Measurements from ENCODE around the gene TBC1D5.
"Not testable (repeated sequence)": the region's sequence is repeated elsewhere in the genome, so short reads cannot be mapped to it uniquely, and the experiment has no call there.

The TBC1D5 gene

DNA sequence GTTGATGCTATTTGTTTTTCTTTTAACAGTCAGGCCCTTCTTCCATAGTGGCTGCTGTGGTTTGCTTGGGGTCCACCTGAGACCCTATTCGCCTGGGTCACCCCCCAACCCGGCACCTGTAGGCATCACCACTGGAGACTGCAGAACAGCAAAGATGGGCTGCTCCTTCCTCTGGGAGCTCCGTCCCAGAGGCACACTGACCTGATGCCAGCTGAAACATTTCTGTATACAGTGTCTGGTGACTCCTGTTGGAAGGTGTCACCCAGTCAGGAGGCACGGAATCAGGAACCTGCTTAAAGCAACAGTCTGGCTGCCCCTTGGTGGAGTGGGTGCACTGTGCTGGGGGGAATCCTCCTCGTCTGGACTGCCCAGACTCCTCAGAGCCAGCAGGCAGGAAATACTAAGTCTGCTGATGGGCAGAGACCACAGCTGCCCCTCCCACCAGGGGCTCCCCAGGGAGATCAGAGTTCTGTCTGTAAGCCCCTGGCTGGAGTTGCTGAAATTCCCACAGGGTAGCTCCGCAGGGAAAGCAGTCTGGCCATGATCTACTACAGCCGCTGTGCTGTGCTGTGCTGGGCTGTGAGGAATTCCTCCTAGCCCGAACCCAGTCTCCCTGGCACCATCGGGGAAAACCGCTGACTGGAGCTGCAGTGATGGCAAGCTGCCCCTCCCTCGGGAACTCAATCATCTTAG lies 248.2 kb downstream of the TBC1D5 start:
- in situ Hi-C loops (cut with MboI; ENCODE audit: low sequenced_read_pairs), result no loop called here

DNA sequence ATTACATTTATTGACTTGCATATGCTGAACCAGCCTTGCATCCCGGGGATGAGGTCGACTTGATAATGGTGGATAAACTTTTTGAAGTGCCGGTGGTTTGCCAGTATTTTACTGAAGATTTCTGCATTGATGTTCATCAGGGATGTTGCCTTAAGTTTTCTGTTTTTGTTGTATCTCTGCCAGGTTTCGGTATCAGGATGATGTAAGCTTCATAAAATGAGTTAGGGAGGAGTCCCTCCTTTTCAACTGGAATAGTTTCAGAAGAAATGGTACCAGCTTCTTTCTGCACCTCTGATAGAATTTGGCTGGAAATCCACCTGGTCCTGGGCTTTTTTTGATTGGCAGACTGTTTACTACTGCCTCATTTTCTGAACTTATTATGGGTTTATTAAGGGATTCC lies 250.8 kb downstream of the TBC1D5 start:
- in situ Hi-C loops (cut with MboI; ENCODE audit: low sequenced_read_pairs), result no loop called here

DNA sequence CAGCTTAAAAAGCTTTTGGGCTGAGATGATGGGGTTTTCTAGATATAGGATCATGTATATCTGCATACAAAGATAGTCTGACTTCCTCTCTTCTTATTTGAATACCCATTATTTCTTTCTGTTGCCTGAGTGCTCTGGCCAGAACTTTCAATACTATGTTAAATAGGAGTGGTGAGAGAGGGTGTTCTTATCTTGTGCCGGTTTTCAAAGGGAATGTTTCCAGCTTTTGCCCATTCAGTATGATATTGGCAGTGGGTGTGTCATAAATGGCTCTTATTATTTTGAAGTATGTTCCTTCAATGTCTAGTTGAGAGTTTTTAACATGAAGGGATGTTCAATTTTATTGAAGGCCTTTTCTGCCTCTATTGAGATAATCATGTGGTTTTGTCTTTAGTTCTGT lies 251.2 kb downstream of the TBC1D5 start:
- in situ Hi-C loops (cut with MboI; ENCODE audit: low sequenced_read_pairs), result not testable (repeated sequence)

DNA sequence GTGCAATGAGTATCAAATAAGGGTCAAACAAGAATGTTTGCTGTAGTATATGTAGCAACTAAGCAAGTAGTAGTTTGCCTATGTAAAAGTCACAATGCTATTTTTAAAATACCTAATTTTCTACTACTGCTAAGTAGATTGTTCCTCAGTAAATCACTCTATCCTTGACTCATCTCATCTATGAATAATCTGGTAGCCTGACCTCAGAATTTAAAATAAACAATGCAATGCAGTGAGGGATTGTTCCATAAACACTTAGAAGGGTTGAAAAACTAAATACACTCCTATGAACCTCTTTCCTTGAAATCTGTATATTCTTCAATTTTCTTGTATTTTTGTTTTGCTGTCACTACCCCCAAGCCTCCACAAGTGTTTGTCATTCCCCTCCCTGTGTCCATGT lies 253.3 kb downstream of the TBC1D5 start:
- in situ Hi-C loops (cut with MboI; ENCODE audit: low sequenced_read_pairs), result no loop called here

DNA sequence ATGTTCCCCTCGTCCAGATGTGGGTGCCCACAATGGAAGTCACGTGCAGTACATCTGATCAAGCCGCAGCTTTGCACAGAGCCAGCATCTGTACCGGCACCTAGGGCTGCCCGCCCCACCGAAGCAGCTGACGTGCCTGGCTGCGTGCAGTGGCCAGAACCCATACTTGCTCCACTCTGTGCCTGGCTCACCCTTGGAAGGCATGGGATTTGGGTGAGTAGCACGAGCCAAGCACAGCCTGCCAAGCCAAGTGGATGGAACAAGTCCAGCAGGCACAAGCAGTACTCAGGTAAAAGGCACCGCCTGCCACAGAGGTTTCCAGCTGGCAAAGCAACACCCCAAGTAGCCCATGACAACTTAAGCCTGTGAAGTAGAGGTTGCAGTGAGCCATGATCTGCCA lies 261.3 kb downstream of the TBC1D5 start:
- in situ Hi-C loops (cut with MboI; ENCODE audit: low sequenced_read_pairs), result no loop called here

DNA sequence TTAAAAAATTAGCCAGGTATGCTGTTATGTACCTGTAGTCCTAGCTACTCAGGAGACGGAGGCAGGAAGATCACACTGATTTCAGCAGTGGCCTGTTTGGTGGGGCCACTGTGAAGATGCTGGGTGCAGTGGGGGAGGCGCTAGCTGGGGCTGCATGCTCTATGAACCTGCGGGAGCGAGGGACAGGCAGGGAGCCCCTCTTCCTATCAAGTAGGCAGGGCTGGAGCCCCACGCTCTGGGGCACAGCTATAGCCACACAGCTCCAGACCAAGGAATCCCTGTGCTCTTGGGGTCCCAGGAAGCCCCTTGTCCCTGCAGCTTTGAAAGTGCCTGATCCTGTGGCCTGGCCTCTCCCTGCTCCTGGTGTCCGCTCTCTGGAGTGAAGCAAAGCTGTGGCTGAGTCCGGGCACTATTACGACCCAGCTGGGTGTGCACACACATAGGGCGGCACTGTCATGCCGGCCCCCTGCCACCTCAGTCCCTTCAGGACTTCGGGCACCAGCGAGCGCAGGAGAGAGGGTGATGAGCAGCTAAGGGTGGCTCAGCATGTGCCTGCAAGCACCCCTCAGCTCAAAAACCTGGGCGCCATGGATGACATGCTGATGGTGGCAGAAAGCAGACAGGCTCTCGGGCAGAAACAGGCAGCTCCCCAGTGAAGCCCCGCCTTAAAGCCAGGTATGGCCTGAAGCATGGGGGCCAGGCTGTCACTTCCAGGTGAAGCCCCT lies 262.6 kb downstream of the TBC1D5 start:
- in situ Hi-C loops (cut with MboI; ENCODE audit: low sequenced_read_pairs), result no loop called here

DNA sequence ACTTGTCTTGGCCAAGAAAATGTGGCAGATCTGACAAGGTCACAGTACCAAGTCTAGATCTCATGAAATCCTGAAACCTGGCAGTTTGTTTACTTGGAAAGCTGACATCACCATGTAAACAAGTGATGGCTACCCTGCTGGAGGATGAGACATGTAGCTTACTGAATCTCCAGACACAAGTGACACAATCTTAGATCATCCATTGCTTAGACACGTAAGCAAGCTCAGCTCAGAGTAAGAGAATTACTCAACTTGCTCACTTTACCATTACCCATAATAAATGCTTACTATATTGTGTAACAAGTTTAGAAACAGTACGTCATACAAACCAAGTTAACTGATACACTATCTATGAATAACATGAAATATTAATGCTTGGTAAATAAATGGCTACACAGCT lies 263.8 kb downstream of the TBC1D5 start:
- in situ Hi-C loops (cut with MboI; ENCODE audit: low sequenced_read_pairs), result no loop called here

DNA sequence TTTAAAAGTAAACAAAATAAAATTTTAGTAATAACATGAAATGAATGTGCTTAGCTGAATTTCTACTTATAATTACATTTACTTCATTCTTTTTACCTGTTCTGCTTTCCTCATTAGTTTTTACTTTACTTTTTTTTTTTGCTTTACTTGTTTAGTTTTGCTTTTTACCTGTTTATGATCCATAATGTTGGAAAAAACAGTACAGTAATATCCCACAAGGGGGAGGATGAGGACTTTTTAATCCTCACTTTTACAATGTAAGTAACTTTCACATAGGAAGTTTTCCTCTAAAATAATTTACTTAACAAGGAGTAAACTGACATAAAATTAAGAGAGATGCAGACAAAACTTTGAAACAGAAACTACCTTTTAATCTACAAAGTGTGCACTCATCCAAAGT lies 268.7 kb downstream of the TBC1D5 start:
- in situ Hi-C loops (cut with MboI; ENCODE audit: low sequenced_read_pairs), result no loop called here

DNA sequence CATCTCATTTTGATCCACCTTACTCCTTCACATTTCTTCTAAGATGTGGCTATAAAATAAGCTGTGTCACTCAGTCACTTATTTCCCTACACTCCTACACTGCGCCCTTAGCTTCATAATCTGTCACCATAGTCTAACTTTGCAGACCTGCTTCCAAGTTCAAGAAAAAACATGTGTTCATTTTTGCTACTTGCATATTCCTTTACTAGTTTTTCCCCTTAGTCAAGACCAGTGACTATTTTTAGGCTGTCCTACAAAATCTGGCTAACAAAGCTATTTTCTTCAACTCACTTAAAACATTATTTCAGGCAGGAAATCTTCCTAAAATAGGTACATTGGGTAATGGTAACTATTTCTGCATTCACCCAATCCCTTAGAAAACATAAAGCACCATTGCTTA lies 272.5 kb downstream of the TBC1D5 start:
- in situ Hi-C loops (cut with MboI; ENCODE audit: low sequenced_read_pairs), result no loop called here

DNA sequence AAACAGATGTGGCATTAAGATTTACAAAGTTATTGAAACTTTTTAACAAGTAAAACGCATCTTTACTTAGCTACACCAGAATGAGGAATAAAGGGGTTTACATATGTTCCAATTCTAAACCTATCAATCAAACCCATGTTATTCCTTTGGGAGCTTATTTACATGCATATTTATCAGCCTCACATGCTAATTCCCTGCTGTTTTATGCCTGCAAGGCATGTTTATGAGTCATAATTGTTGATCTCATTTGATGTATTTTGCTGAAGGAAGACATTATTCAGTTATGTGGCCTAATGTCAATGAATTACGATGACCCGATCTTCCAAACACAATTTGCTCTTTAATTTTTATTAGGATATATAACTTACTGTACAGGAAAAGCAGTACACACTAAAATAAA lies 272.9 kb downstream of the TBC1D5 start:
- in situ Hi-C loops (cut with MboI; ENCODE audit: low sequenced_read_pairs), result no loop called here

DNA sequence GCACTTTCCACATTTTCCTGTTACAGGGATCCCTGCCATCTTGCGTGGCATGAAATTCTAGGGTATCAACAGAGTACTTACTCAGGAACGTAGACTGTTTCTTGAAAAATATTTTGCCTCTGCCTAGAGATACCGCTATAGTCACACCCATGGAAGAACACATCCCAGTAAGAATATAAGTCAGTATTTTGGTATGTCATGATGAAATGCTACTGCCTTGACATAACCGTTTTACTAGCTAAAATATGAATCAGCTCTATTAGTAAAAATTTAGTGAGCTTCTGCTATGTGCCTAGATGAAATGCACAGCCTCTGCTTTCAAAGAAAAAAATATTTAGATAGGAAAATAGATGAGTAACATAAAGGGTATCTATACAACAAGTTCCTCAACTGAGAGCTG lies 276.4 kb downstream of the TBC1D5 start:
- in situ Hi-C loops (cut with MboI; ENCODE audit: low sequenced_read_pairs), result no loop called here

DNA sequence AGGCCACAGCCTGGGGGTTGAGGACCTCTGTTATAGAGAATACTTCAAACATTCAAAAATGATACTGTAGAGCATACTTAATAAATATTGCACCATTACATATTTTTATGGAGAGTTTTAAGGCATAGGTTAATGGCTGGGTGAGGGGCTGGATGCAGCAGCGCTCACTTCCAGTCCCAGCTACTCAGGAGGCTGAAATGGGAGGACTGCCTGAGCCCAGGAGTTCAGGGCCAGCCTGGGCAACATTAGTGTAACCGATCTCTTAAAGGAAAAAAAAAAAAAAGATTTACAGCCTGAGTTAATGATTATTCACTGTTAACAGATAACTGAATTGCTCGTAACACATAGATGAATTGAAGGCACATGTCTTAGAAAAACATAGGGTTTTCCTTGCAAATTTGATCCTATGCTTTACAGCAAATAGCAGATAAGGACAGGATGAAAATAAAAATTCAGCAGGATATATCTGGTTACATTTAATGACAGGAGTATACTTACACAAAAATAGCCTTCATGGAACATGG lies 282.9 kb downstream of the TBC1D5 start:
- in situ Hi-C loops (cut with MboI; ENCODE audit: low sequenced_read_pairs), result no loop called here

DNA sequence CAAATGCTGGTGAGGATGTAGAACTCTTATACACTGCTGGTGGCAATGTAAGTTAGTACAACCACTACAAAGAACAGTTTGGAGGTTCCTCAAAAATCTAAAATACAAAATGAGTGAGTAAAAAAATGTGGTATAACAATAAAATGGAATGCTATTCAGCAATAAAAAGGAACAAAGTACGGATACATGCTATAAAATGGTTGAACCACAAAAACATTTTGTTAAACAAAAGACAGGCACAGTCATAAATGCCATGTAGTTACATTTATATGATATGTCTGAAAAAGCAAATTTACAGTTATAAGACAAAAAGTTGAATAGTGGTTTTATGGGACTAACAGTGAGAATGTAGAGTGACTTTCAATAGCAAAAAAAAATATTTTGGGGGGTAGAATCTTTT lies 285.8 kb downstream of the TBC1D5 start:
- in situ Hi-C loops (cut with MboI; ENCODE audit: low sequenced_read_pairs), result no loop called here

DNA sequence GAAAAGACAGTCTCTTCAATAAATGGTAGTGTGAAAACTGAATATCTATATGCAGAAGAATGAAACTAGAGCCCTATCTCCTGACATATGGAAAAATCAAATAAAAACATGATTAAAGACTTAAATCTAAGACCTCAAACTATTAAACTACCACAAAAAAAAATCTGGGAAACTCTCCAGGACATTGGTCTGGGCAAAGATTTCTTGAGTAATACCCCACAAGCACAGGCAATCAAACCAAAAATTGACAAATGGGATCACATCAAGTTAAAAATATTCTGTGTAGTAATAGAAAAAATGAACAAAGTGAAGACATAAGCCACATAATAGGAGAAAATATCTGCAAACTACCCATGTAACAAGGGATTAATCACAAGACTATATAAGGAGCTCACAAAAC lies 286.4 kb downstream of the TBC1D5 start:
- in situ Hi-C loops (cut with MboI; ENCODE audit: low sequenced_read_pairs), result no loop called here

DNA sequence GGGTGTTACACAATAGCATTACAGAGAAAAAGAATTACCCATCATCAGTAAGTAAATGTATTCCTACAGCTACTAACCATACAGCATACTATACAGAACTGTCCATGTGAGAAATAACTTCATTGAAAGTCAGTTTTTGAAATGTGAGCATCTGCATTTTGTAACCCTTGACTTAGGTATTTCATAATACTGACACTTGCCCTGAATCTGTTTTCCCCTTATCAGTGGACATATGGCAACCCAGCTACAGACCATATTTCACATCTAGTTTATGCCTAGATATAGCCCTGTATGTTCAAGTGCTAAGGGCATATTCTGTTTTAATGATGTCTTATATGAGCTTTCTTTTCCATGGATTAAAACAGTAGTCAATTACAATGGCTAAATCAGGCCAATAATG lies 297.6 kb downstream of the TBC1D5 start:
- in situ Hi-C loops (cut with MboI; ENCODE audit: low sequenced_read_pairs), result loop anchor here (25.0 kb wide), 1 partner anchor 392 kb away; no protein-coding TSS in a partner anchor

DNA sequence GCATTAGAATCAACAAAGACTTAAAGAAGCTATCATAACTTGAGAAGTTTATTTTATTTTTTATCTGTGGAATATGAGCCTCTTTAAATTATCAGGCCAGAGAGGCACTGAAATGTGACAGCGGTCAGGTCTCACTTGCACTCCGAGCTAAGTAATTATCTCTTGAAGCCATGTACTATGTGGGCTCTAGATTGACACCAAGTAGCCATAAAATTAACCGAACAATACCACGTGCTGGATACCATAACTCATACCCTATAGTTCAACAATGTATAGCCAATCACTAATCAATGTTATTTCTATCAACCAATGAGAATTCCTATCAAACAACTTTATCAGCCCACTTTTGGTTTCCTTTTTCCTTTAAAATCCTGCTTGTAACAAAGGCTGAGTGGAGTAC lies 299.3 kb downstream of the TBC1D5 start:
- in situ Hi-C loops (cut with MboI; ENCODE audit: low sequenced_read_pairs), result loop anchor here (25.0 kb wide), 1 partner anchor 394 kb away; no protein-coding TSS in a partner anchor

DNA sequence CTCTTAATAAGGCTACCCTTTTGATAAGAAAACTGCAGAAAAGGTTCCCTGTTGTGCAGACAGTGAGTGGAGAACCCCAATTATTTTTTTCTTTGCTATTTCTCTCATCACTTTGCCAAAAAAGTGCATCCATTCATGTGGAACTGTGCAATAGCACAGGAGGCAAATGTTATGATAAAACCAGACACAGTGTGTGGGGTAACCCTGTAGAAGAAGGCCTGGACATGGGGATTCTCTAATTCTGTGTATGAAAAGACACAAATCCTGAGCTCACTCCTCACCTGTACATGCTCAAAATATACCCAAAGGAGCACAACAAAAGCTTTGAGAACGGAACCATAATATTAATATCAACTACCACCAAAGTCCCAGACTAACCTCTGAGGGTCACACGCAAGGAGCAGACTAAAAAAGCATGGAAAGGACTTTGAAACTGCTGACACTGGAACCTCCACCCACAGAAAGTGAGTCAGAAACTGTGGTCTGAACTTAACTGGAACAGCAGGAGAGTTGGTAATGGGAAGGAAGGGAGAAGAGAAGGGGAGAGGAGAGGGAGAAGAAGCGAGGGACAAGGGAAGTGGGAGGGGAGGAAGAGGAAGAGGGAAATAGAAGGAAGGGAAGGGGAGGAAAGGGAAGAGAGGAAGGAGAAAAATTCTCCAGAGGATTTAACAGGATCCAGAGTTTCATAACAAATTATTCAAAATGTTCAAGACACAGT lies 299.9 kb downstream of the TBC1D5 start:
- in situ Hi-C loops (cut with MboI; ENCODE audit: low sequenced_read_pairs), result loop anchor here (25.0 kb wide), 1 partner anchor 395 kb away; no protein-coding TSS in a partner anchor

DNA sequence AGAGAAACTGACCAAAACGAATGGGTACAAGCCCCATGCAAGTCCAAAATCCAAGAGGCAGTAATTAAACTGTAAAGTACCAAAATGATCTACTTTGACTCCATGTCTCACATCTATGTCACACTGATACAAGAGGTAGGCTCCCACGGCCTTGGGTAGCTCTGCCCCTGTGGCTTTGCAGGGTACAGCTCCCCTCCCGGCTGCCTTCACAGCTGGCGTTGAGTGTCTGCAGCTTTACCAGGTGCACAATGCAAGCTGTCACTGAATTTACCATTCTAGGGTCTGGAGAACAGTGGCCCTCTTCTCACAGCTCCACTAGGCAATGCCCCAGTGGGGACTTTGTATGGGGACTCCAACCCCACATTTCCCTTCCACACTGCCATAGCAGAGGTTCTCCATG lies 308.6 kb downstream of the TBC1D5 start:
- in situ Hi-C loops (cut with MboI; ENCODE audit: low sequenced_read_pairs), result loop anchor here (25.0 kb wide), 1 partner anchor 403 kb away; no protein-coding TSS in a partner anchor

DNA sequence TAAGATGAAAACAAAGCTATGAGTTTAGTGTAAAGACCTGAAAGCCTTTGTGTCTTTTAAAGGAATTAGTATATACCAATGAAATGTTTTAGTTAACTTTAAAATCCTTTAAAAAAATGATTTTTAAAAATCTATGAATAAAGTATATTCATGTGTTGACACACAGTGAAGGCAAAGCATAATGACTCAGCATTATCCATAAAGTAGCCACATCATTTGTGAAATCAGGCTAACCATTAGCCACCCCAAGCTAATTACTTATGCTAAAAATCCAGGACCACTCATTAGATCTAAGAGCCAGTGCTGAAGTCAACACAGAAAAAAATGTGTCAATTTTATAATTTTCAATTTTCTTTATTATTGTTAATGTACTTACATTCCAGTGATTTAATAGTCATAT lies 310.2 kb downstream of the TBC1D5 start:
- in situ Hi-C loops (cut with MboI; ENCODE audit: low sequenced_read_pairs), result loop anchor here (25.0 kb wide), 1 partner anchor 405 kb away; no protein-coding TSS in a partner anchor

DNA sequence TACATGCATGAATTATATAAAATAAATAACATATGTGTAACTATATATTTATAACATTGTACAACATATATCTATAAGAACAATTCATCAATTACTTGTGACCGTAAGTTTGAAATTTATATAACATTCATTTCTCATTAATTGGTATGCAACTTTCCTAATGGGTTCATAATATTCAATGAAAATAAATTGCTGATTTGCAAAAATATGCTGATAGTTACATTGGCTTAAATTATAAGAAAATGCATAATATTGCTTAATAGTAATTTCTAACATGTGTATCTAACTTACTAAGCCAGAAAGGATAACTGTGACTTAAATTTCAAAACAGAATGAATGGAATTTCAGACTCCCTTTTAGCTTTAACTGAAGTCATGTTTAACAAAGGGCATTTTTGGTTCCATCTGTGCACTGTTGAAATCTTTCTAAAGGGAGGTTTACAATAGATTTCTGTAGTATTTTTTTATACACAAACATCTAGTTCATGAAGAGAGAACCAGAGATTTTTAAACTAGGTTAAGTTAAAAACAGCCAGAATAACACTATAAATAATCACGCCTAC lies 310.9 kb downstream of the TBC1D5 start:
- in situ Hi-C loops (cut with MboI; ENCODE audit: low sequenced_read_pairs), result loop anchor here (25.0 kb wide), 1 partner anchor 406 kb away; no protein-coding TSS in a partner anchor

DNA sequence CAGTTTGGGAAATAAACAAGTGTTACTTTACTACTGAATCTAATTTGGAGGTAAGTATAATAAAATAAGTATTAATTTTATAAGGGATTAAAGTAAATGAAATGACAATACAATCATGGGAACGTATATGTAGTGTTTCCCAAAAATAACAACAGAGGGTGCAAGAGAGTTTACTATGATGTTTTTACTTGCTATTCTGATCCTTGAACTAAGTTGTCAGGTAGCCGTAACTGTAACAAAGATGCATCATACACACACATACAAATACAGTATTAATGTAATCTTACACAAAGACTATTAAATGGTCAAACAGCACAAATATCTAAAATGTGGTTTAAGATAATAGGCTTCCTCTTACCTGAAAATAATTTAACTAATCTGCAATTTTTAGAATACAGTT lies 311.4 kb downstream of the TBC1D5 start:
- in situ Hi-C loops (cut with MboI; ENCODE audit: low sequenced_read_pairs), result loop anchor here (25.0 kb wide), 1 partner anchor 406 kb away; no protein-coding TSS in a partner anchor

All from HL-60/S4 treated with phorbol 12-myristate 13-acetate at 8.2 ng/mL for 4 days and 3 days (cell line).